KOPT-K1 (cell line): ENCODE results near the gene PIGA.
A peak's percentile ranks its signal among the peaks of the same experiment; 100 is the strongest.

Experiments used
- H3K27ac ChIP-seq: fragments of 200-600 bp; sonication (generic); 2 replicates; pipeline ENCODE4 v1.5.1; 2016; ENCODE audit warnings: antibody characterized with exemption, mild to moderate bottlenecking, low read depth, low read length; ENCODE audit not compliant: poor library complexity, severe bottlenecking
- H3K36me3 ChIP-seq: fragments of 200-600 bp; sonication (generic); 2 replicates; pipeline ENCODE4 v1.5.1; 2017; ENCODE audit warnings: antibody characterized with exemption, mild to moderate bottlenecking, low read length, moderate library complexity; ENCODE audit not compliant: insufficient read depth
- H3K9me3 ChIP-seq: fragments of 200-600 bp; sonication (generic); 2 replicates; pipeline ENCODE4 v1.5.1; 2017; ENCODE audit warnings: antibody characterized with exemption, low read length, mild to moderate bottlenecking; ENCODE audit not compliant: insufficient read depth, poor library complexity, severe bottlenecking

Gene PIGA, protein sequence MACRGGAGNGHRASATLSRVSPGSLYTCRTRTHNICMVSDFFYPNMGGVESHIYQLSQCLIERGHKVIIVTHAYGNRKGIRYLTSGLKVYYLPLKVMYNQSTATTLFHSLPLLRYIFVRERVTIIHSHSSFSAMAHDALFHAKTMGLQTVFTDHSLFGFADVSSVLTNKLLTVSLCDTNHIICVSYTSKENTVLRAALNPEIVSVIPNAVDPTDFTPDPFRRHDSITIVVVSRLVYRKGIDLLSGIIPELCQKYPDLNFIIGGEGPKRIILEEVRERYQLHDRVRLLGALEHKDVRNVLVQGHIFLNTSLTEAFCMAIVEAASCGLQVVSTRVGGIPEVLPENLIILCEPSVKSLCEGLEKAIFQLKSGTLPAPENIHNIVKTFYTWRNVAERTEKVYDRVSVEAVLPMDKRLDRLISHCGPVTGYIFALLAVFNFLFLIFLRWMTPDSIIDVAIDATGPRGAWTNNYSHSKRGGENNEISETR

DNA sequence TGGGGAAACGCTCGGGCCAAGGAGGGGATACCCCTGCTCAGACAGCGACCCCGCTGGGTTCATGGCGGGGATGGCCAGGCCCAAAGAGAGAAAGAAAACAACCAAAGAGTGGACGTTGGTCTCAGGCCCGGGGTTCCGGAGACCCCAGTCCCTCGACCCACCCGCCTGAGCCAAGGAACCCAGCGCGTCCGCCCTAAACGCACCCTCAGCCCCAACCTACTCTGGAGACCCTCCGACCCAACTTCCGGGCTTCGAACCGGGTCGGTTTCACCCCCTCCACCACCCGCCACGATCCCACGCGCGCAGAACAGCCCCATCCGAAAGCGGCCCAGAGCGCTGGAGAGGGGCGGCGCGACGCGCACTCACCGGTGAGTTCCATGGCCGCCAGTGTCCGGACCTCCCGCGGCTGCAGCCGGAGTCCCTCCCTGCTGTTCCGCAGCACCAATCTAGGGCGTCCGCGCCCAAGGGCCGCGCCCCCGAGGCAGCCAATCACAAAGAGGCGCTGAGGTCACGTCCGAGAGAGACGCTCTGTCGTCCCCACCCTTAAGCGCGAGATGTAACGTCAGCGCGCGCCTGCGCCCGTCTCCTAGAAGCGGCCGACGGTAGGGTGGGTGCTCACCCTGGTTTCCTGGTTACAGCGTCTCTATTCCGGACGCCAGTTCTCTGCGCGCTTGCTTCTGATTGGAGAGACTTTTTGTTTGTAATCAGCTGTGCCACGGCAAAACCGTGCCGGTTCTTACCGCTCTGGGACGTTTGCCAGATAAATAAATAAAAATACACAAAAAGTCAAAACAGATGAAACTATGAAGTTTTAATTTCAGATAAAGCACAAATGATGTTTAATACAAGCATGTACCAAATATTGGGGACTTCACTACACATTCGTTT is at the start of gene PIGA:
Gene PIGA (minus strand): TSS at position 389 of the 888 bp plus-strand sequence. CDS start 3,593 bp downstream, outside the sequence.
- H3K9me3 ChIP-seq = no peaks in the 10 kb centered on the region
- peaks cover 29% of the 10 kb centered on the region for H3K36me3 ChIP-seq
- peak within 1 kb of the TSS; percentile 65 for H3K27ac ChIP-seq

DNA sequence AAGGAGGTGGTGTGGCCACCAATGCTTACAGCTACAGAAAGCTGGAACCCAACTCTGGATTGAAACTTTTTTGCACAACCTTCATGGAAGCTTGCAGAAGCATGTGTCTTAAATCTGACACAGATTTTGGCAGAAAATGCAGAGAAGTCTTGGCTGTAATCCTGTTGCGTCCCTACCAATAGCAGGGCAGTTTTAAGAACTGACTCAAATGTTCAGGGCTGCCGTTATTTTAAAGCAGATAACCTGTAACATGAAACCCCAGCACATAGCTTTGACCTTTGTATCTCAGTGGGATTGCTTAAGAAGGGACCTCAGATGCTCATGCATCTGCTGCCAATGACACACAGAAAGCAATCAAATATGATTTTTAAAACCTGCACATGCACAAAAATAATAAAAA is 49.0 kb upstream of the PIGA start, which contains the start of gene VEGFD:
Gene VEGFD (minus strand): TSS at position 110 of the 400 bp plus-strand sequence. CDS start 467 bp downstream, outside the sequence.
- H3K36me3 ChIP-seq = 0 out of 2 replicates have a peak, but pooled peaks cover 2% of the 10 kb centered on the region
- H3K9me3 ChIP-seq = no peaks in the 10 kb centered on the region
- H3K27ac ChIP-seq = no peak within 1 kb of the TSS

DNA sequence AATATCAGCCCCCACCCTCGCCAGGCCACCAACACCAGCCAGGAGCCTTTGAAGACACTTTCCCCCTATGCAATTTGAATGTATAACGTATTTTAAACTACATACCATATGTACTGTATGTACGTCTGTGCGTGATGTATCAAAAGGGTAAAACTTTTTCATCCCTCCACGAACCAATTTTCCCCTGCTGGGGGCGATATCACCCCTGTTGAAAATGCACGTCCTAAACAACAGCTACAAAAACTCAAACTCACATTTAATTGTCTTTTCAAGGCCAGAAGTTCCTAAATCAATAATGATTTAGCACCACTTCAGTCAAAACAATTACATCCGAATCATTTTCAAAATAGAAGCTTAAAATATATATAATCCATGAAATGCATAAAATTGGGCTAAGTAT is 47.5 kb upstream of the PIGA start:
- no peak overlapping the region for H3K27ac ChIP-seq
- H3K36me3 ChIP-seq = peaks cover 14% of the 10 kb centered on the region; the same call in 1 of the 2 replicates
- H3K9me3 ChIP-seq = no peaks in the 10 kb centered on the region

DNA sequence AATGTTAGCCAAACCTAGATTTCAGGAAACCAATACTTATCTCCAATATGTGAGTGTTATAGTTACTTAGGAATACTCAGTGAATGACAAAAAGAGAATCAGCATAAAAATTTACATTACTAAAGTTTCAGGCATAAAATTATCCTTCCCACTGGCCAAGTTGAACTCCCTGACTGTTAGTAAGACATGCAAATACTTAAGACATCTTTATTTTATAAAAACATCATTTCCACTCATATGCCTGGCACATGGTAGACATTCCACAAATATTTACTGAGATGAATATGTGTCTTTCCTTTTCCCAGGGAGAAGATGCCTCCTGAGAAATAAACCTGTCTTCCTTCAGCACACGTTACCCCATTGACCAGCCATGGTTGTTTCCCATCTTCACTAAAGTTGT is 41.6 kb upstream of the PIGA start:
- Histone ChIP-seq H3K9me3 (no peaks in the 10 kb centered on the region), H3K36me3 (peaks cover 19% of the 10 kb centered on the region; the same call in 1 of the 2 replicates), H3K27ac (peak overlapping the region; percentile 52)

DNA sequence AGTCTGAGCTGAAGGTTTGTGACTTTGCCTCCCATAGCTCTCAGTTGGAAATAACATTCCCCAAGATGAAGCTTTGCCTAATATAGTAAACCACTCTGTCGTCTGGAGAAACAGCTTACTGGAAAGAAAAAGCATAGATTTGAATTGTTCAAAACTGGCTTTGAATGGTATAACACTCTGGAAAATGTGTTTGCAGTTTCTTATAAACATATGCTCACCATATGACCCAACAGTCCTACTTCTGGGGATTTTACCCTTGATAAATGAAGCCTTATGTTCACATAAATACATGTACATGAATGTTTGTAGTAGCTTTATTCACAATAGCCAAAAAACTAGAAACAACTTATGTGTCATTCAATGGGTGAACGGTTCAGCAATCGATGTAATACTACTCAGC is 38.7 kb upstream of the PIGA start:
- Histone ChIP-seq H3K36me3 (peaks cover 15% of the 10 kb centered on the region; the same call in 1 of the 2 replicates), H3K9me3 (no peaks in the 10 kb centered on the region), H3K27ac (no peak overlapping the region)

DNA sequence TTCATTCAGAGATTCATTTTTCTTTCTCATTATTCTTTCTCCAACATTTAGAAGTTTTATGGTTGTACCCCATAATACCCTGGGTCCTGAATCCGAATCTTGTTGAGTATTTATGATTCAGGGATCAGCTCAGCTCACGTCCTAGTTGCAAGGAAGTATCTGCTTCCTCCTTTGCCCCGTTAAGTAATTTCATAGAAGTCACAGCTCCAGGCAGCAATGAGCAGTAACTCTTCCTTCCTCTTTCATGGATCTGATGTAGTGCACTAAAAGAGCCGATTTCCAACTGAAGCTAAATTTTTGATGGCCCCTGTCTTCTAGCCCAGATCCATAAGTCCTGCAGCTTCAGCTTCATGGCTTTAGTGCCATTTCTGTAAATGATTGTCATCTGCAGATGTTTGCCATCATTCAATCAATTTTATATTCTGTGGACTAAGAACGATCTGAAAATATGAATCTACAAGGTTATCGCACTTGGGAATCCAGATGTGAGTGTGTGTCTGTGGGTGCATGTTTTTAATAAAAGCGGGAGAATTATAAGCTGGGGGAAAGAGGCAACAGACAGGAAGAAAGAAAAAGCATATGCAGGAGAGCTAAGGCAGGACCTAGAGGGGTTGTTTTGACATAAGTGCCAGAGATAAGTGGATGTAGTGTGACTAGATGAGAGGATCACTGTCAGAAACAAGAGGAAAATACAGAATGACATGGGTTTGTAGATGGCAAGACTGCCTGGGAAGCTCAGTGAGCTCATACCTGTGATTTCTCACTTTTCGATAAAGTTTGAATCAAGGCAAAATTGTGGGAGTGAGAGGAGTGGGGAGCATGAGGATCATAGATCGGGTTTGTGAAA is 31.4 kb upstream of the PIGA start:
- Histone ChIP-seq H3K9me3 (no peaks in the 10 kb centered on the region), H3K36me3 (no peaks in the 10 kb centered on the region), H3K27ac (no peak overlapping the region)

DNA sequence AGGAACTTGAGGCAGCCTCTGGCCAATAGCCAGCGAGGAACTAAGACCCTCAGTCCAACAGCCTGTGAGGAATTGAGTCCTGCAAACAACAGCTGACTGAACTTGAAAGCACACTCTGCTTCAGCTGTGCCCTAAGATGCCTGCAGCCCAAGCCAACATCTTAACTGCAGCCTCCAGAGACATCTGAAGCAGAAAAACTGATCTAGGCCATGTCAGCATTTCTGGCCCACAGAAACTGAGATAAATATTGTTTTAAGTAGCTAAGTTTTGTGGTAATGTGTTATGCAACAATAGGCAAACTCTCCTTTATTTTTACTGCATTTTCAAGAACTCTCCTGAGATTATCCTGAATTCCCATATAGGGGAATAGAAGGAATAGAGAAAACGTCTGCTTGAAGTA is 24.4 kb upstream of the PIGA start:
- H3K27ac ChIP-seq = no peak overlapping the region
- no peaks in the 10 kb centered on the region for H3K36me3 ChIP-seq
- H3K9me3 ChIP-seq = no peaks in the 10 kb centered on the region

DNA sequence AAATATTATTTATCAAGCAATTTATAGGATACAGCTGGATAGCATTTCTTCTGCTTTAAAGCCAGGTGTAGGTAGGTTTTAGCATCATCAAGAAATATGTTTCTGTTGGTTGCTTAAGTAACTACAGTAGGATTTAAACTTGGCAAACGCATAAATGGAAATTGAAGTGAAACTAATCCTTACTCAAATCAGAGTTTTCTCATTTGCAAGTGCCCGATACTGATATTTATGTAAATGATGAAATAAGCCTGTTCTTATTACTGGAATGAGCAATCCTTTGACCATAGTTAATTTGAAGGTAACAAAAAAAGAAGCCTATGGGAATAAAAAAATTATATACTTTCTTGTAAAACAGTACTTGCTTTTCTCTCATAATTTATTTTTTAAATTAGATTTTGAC is 23.2 kb upstream of the PIGA start:
- no peaks in the 10 kb centered on the region for H3K36me3 ChIP-seq
- H3K27ac ChIP-seq = no peak overlapping the region
- H3K9me3 ChIP-seq = no peaks in the 10 kb centered on the region

DNA sequence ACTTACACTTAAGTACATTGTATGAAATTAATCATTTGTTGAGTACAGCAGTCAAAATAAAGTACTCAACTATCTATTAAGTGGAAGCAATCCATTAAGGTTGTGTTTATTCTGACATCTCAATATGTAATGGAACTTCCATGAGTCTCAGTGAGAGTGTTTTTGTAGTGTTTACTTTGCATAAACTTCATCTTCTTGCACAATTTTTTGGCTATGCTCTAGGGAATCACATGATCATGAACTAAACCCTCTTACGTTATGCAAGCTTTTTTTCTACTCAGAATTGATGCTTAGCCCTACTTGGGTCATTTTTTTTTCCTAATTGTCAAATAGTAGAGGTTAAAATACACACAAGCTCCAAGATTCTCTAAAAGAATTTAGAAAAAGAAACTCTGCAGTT is 21.1 kb upstream of the PIGA start:
- Histone ChIP-seq H3K9me3 (no peaks in the 10 kb centered on the region), H3K36me3 (no peaks in the 10 kb centered on the region), H3K27ac (no peak overlapping the region)

DNA sequence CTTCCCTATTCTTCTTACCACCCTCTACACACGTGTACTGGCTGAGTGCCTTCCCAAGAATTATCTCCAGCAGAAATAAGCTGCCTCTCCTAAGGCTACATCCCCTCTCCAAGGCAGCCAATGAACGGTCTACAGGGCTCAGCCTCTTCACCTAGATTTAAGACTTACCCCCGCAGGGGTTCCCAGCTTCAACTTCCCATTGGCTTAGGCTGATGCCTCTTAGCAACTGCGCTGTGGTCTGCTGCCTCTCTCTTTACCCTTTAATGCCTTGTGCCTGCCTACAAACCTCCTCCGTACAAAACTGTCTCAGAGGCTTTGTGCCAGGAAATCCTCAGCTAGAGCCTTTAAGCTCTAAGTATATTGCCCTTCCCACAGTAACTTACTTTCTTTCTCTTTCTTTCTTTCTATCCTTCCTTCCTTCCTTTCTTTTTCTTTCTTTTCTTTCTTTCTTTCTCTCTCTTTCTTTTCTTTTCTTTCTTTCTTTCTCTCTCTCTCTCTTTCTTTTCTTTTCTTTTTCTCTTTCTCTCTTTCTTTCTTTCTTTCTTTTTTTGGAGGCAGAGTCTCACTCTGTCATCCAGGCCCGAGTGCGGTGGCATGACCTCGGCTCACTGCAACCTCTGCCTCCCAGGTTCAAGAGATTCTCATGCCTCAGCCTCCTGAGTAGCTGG is 15.1 kb upstream of the PIGA start:
- Histone ChIP-seq H3K27ac (no peak overlapping the region), H3K9me3 (no peaks in the 10 kb centered on the region), H3K36me3 (no peaks in the 10 kb centered on the region)

DNA sequence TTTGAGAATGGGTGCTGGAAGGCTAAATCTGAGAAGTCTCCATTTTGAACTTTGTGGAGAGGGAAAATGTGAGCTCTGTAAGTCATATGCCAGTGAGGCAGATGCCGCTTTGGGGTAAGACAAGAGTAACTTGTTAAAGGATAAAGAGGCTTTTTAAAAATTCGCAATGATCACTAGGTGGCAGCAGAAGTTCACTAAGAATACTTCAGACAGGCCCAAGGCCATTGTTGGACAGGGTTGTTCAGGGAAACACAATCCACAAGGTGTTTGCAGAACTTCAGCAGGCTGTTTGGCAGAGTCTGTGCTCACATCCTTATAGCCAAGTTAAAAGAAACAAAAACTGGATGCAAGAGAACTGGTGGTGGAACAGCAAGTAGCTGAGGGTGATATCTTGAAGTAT is 13.7 kb upstream of the PIGA start:
- no peak overlapping the region for H3K27ac ChIP-seq
- no peaks in the 10 kb centered on the region for H3K36me3 ChIP-seq
- no peaks in the 10 kb centered on the region for H3K9me3 ChIP-seq

DNA sequence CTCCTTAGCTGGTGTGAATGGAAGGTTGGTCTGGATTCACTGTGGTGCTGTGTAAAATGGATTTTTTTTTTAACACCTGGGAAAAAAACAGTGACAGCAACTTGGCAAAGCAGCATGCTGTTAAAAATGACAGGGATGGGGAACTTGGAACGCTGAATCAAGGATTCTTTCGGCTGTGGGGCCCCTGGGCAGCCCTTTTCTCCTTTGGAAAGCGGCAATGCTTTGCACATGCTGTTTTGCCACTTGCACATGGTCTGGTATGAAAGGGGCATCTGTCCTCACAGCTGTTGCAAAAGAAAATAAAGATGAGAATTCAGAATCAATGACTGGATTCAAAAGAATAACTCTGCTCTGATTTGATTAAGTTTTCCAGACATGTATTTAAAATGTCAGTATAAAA is 10.7 kb upstream of the PIGA start:
- H3K27ac ChIP-seq = no peak overlapping the region
- H3K36me3 ChIP-seq = no peaks in the 10 kb centered on the region
- no peaks in the 10 kb centered on the region for H3K9me3 ChIP-seq

DNA sequence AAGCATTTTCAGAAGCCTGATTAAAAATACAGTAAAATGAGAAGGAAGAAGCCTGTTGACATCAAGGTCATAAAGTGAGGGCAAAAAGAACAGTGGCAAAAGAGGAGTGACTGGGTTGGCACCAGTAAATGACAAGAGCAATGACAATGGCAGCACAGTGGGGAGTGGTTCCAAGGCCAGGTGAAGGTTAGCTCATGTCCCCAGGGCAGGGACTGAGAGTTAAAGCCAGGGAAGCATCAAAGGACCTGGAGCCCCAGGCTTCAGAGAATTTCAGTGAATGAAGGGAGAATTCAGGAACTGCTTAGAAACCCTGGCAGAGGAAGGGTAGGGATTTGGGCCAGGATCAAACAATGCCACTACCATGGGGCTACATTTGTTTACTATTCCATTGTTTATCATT is 8.8 kb upstream of the PIGA start:
- Histone ChIP-seq H3K27ac (no peak overlapping the region), H3K9me3 (no peaks in the 10 kb centered on the region), H3K36me3 (no peaks in the 10 kb centered on the region)

DNA sequence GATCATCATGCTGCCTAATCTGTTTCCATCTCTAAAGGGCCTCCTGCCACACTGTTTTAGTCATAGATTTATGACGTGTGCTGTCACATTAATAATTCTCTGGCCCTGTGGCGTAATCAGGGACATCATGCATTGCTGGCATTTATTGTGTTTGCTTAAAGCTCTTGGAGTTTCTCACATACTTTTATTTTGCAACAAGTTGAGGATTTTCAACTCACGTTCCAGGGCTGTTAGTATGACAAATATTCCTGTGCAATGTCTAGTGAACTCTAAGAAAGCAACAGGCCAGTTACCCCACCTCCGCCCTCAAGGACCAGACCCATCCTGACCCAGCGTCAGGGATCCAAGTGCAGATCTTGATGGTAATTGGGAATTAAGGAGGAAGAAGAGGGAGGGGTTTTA is 7.8 kb upstream of the PIGA start:
- H3K9me3 ChIP-seq = no peaks in the 10 kb centered on the region
- H3K36me3 ChIP-seq = no peaks in the 10 kb centered on the region
- H3K27ac ChIP-seq = no peak overlapping the region
